ENCODE measurements around the gene MAEA. TPM values are rescaled to one million over a fixed set of nuclear protein-coding genes. Genes with fewer than 3 reads are reported as not detected.

The MAEA gene
- total RNA-seq, 2 donors from 2014 or later, result 41.9 to 59.3 TPM

DNA sequence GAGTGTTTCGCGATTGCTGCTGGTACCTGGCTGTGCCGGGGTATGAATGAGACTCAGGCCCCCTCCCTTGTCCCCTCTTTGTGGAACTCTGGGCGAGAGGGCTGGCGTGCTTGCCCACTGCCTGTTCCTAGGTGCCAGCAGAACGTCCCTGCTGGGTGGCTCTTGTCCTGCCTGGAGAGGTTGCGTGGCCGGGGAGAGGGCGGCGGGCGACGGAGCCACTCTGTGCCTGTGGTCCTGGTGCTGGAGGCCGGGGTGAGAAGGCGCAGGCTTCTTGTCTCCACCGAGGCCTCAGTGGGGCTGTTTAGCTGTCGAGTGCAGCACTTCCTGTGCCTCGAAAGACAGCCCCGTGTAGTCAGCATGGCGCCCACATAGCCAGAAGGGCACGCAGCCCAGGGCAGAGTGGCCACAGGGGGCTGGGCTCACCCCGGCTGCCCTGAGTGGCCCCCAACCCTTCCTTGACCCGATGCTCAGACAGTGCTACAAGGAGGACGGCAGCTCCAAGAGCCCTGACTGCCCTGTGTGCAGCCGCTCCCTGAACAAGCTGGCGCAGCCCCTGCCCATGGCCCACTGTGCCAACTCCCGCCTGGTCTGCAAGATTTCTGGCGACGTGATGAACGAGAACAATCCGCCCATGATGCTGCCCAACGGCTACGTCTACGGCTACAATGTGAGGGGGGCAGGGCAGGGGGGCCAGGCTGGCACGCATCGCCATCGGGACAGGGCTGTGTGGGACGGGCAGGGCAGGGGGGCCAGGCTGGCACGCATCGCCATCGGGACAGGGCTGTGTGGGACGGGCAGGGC lies 48.5 kb downstream of the MAEA start:
- ATAC-seq, result no peak
- intact Hi-C loops (cut with DNase I), result no loop called here

DNA sequence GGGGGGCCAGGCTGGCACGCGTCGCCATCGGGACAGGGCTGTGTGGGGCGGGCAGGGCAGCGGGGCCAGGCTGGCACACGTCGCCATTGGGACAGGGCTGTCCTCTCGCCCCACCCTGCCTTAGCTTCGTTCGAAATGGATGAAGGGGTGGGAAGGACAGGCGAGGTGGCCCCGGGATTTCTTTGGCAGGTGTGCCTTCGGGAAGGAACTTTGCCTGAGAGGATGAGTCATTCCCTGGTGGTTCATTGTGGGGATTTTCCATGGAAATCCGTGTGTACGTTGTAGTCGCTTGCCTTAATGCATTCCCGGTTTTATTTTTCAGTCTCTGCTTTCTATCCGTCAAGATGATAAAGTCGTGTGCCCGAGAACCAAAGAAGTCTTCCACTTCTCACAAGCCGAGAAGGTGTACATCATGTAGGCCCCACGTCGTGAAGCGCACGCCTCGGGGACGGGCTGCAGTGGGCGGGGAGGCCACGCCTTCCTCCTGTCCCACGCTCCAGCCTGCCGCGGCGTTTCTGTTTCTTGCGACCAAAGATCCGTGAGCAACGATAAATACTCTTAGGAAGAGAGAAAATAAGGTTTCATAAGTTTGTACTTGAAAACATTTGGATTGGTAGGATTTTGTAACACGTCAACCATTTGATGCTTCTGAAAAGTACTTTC lies 49.2 kb downstream of the MAEA start:
- no peak for DNase-seq
- ATAC-seq, result no peak
- intact Hi-C loops (cut with DNase I), result no loop called here

More for the DNA sequence above, 48.5 kb downstream of the MAEA start:
- DNase-seq, result no peak

DNA sequence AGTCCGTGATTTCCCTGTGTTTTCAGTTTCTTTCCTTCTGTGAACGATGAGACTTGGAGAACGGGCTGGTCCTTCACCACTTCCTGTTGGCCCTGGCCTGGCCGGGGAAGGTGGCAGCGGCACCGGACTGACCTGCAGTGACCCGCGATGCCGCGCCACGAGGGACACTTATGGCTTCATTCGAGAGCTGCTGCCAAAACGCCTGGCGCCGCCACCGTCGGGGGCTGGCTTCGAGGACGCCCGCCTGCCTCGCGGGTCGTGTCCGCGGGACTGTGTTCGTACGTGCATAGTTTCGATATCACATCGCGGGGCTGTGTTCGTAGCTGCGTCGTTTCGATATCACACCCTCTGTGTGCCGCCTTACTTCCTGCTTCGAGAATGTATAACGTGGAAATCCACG lies 49.8 kb downstream of the MAEA start:
- intact Hi-C loops (cut with DNase I), result no loop called here
- no peak for DNase-seq
- ATAC-seq, result no peak

DNA sequence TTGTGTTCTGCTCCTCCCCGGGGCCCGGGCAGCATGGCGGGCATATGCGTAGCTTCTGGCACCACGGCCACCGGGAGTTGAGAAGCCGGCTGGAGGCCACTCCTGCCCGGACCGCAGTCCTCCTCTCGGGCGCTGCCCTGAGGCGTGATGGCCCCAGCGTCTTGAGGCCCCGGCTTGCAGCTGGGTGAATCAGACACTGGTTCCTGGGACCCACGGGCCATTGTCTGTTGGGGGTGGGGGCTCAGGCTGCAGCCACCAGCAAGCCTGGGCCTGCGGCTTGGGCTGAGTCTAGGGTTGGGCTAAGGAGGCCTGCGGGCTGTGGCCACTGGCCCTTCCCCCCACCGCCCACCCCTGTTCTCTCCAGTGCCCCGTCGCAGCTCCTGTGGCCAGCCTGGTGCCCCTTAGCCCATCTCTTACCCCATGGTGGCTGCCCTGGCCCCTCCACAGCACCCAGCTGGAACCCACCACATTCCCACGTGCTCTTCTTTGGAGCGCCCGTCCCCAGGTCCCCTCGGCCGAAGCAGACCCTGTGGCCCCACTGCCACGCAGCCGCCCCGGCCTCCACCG lies 50.6 kb downstream of the MAEA start:
- no peak for ATAC-seq

DNA sequence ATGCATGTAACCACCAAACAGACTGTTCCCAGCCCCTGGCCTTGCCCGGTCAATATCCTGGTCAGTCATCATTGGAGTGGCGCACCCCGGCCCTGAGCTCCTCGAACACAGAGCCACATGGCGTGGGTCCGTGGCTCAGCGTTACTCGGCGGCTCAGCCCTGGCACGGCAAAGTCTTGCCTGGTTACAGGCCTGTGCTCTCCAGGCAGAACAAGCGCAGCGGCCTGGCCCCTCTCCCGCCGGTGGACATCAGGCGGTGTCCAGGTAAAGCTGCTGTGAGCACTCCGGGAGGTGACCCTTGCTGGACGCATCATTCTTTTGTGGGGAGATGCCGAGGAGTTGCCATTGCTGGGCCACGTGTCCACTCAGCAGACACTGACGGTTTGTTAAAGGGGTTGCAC lies 51.2 kb downstream of the MAEA start:
- DNase-seq (no peak), ATAC-seq (no peak)
- intact Hi-C loops (cut with DNase I), result loop anchor here (5.0 to 10.0 kb wide), 3 partner anchors 46 to 176 kb away; no protein-coding TSS in a partner anchor

More for the DNA sequence above, 50.6 kb downstream of the MAEA start:
- no peak for DNase-seq
- intact Hi-C loops (cut with DNase I), result loop anchor here (5.0 to 10.0 kb wide), 3 partner anchors 45 to 175 kb away; no protein-coding TSS in a partner anchor

DNA sequence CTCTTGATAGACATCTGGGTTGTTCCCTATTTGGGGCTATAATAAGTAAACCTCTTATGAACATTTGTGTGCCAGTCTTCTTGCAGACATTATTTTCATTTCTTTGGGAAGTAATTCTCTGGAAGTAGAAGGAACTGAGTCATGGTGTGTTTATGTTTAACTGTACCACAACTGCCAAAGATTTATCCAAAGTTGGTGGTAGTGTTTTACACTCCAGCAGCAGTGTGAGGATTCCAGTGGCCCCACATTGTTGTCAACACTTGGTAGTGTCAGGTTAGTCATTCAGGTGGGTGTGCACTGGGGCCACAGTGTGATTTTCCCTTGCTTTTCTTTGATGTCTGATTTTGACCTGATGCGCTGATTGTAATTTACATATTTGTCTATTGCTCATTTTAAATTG lies 52.3 kb downstream of the MAEA start:
- no peak for ATAC-seq
- intact Hi-C loops (cut with DNase I), result loop anchor here (5.0 to 10.0 kb wide), 3 partner anchors 47 to 177 kb away; no protein-coding TSS in a partner anchor

DNA sequence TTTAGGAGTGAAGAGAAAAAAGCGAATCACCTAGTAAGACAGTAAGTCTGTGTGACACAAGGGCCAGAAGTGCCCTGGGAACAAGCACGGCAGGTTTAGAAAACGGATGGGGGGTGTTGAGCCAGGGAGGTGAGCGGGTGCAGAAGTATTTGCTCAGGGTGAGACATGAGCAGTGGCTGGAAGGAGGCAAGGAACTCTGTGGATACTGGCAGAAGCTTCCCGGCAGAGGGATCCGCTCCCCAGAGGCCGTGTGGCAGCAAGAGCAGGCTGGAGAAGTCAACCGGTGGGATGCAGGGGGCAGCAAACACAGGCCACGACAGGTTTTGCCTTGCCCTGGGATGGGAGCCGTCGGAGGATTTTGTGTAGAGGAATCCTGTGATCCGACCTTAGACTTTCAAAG lies 55.0 kb downstream of the MAEA start:
- intact Hi-C loops (cut with DNase I), result loop anchor here (5.0 to 10.0 kb wide), 3 partner anchors 50 to 180 kb away; no protein-coding TSS in a partner anchor
- DNase-seq, result no peak

More for the DNA sequence above, 52.3 kb downstream of the MAEA start:
- DNase-seq, result no peak

DNA sequence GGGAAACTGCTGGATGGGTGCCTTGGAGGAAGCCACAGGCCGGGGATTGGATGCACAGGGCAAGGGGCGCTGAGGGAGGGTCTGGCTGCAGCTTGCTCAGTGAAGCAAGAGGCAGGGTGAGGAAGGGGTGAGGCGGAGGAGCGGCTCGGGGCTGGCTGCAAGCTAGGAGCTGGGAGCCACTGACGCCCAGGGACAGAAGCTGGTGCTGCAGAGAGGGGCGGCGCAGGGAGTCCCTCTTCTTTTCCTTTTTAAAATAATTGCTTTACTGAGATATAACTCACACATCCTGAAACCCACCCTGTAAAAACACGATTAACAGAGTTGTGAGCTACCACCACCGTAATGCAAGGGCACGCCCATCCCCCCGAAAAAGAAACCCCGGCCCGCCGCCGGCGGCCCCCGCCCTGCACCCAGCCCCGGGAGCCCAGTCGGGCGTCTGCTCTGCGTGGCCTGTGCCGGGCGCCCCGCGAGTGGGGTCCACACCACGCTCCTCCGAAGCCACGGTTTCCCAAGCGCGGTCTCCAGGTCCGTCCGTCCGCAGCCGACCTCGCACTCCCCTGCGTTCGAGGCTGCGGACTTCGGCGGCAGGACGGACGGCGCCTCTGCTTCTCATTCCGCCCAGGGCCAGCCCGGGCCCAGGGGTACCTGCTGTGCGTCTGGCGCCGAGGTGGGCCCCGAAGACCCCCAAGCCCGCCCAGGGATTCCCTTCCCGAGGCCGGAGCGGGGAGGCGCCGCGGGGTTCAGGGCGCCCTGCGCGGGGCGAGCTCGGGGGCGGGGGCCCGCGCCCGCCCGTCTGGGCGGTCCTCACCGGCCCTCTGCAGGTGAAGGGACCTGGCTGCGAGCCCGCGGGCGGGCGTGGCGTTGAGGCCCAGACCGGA lies 56.5 kb downstream of the MAEA start:
- intact Hi-C loops (cut with DNase I), result loop anchor here in 1 of 2 donors (1.0 to 10.0 kb wide), 3 partner anchors 51 to 181 kb away; partner anchors contain the start of gene CTBP1
- DNase-seq (peak; percentile 60), ATAC-seq (peak; percentile 25 to 44)

More for the DNA sequence above, 55.0 kb downstream of the MAEA start:
- ATAC-seq, result no peak

DNA sequence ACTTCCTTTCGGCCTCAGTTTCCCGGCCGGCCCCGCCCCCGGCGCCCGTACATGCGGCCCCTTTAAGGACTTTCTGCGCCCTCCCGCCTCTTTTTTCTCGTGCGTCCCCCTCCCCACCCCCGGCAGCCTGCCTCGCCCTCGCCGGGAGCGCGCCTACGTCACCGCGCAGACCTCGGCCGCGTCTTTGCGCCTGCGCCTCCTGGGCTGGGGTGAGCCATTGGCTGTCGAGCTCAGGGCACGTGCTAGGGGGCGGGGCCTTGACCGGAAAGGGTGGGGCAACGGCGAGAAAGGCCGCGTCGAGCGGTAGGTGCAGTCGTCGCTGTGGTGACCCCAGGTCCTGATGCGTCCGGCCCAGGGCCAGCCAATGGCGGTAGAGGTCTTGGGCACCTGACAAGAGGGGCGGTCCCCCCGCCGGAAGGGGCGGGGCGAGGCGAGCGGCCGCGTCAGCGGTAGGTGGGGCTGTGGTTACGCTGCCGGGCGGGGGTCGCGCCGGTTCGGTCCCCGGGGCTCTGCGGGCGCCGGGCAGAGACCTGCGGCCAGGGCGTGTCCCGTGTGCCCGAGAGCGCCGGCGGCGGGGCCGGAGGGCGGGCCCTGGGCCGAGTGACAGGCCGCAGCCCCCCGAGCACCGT lies 57.2 kb downstream of the MAEA start, which contains the start of gene UVSSA:
Gene UVSSA (plus strand): TSS at position 428 of the 629 bp plus-strand sequence. CDS start 884 bp downstream, outside the sequence.
- intact Hi-C loops (cut with DNase I), result loop anchor here in 1 of 2 donors (1.0 to 10.0 kb wide), 3 partner anchors 52 to 182 kb away; partner anchors contain the start of gene CTBP1
- peak; percentile 94 to 96 for ATAC-seq

DNA sequence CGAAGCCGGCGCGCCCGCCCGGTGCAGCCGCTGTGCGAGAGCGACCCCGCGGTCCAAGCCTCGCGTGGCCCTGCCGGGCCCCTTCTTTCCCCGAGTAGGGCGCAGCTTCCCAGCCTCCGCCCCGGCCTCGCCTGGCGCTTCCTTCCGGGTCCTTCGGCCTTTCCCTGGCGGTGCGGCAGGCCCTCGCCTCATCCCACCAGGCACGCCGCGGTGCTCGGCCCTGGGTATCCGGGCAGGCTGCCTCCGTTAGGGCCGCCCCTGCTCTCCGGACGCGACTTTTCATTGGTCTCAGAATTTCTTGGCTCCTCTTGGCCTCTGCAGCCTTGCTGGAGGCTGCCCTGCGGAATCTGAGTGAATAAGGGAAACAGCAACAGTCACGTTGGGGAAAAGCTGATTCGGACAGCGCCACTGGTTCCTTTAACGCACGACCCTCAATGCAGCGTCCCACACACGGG lies 57.7 kb downstream of the MAEA start:
- peak; percentile 56 to 60 for ATAC-seq
- intact Hi-C loops (cut with DNase I), result loop anchor here in 1 of 2 donors (10.0 kb wide), 2 partner anchors 53 to 183 kb away; no protein-coding TSS in a partner anchor
- DNase-seq, result peak; percentile 87

More for the DNA sequence above, 57.2 kb downstream of the MAEA start, which contains the start of gene UVSSA:
- peak; percentile 100 for DNase-seq

DNA sequence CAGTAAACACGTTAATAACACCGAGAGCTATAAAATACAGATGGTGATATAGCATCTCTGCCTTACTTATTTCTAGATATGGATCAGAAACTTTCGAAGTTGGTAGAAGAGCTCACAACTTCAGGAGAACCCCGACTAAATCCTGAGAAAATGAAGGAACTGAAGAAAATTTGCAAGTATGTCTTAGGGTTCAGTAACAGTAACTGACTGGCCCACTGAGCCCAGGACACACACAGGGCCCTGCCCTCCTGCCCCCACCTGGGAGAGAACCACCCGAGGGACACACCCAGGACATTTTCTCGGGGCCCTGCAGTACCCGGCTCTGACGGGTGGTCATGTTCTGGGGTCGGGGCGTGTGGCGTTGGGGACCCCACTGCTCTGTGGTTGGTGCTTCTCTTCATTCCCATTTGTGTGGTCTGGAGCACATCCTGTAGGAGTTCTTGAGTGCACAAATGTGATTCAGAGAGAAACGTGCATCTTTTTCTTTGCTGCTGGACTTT lies 58.4 kb downstream of the MAEA start:
- intact Hi-C loops (cut with DNase I), result loop anchor here in 1 of 2 donors (1.0 to 10.0 kb wide), 3 partner anchors 53 to 210 kb away; no protein-coding TSS in a partner anchor
- DNase-seq (no peak), ATAC-seq (no peak)

DNA sequence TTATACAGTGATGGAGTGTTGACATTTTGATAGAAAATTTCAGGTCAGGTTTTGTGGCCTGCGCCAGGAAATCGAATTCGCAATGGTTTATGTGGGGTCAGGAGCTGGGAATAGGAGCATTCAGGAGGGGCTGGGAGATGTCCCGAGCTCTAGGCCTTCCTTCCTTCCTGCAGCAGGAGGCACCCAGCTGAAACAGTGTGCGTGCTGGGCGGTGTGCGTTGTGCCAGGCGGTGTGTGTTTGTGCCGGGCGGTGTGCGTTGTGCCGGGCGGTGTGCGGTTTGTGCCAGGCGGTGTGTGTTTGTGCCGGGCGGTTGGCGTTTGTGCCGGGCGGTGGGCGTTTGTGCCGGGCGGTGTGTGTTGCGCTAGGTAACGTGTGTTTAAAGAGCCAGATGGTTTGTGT lies 59.1 kb downstream of the MAEA start:
- DNase-seq, result no peak
- intact Hi-C loops (cut with DNase I), result loop anchor here in 1 of 2 donors (1.0 to 10.0 kb wide), 3 partner anchors 54 to 210 kb away; no protein-coding TSS in a partner anchor
- ATAC-seq, result no peak

DNA sequence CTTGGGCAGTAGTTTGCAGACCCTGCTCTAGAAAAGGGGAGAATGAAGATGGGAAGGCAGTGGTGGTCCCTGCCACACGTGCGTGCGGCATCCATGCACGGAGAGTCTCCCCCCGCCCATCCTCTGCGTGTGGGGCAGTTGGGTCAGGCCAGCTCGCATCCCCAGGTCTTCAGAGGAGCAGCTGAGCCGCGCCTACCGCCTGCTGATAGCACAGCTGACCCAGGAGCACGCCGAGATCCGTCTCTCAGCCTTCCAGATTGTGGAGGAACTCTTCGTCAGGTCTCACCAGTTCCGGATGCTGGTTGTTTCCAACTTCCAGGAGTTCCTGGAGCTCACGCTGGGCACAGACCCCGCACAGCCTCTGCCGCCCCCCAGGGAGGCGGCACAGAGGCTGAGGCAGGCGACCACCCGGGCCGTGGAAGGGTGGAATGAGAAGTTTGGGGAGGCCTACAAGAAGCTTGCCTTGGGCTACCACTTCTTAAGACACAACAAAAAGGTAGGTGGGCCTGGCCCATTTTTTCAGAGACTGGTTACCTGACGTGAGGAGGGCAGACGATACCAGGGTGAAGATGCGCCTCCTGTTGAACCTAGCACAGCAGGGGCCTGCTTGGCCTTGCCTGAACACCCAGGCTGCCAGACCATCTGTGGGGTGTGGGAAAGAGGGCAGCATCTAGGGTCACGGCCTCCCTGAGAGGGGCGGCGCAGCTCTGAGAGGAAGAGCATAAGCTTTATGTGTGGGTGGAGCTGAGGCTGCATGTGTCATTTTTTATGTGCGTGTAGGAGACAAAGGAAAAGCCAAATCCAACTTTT lies 59.9 kb downstream of the MAEA start:
- intact Hi-C loops (cut with DNase I), result loop anchor here (5.0 to 10.0 kb wide), 5 partner anchors 55 to 375 kb away; partner anchors contain the start of genes TACC3 (in 1 of the 2) and TMEM129 (in 1 of the 2)
- no peak for ATAC-seq
- DNase-seq, result no peak

DNA sequence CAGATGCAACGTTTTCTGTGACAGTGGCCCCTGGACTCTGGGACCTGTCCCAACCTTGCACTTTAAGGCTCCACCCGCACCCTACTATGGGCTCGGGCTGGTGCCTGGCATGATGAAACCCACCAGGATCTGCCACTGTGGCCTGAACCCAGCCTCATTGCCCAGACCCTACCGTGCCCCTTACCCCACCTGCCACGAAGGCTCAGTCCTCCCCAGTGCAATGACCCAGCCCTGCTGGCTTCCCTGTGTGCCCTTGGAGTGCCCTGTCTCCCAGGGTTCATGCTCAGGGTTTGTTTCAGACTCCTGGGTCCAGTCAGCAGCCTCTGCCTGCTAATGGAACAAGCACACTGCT lies 60.5 kb downstream of the MAEA start:
- intact Hi-C loops (cut with DNase I), result loop anchor here (5.0 to 10.0 kb wide), 3 partner anchors 165 to 375 kb away; partner anchors contain the start of genes TACC3 (in 1 of the 2) and TMEM129 (in 1 of the 2)
- DNase-seq (no peak), ATAC-seq (no peak)

DNA sequence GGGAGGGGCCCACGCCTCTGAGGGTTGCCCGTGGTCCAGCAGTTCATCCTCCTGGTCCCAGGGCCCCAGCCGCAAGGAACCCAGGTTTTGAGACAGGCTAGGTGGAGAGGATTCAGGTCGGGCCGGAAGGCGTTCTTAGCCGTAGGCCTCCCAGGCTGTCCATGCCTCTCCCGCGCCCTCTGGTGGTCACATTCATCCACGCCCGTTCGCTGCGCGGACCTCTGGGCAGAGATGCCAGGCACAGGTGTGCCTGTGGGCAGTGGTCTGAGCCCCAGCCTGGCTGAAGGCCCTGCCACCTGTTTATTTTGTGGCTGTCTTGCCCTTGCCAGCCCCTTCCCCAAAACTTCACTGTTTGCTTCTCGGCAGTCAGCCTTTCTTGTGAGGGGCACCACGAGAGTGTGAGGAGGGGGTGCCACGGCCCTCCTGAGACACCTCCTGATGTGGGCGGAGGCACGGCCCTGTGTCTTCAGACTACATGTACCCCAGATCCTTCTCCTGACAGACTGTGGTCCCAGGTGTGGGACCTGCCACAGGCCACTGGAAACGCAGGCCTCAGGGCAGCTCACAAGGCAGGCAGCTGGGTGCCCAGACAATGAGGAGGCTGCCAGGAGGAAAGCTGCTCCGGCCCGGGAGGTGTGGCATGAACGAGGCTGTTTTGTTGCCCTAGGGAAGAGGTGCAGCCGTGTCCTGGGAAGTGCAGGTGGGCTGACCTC lies 62.3 kb downstream of the MAEA start:
- intact Hi-C loops (cut with DNase I), result loop anchor here (1.0 to 10.0 kb wide), 4 partner anchors 163 to 373 kb away; partner anchors contain the start of genes TACC3 (in 1 of the 2) and TMEM129 (in 1 of the 2)
- peak; percentile 90 for DNase-seq
- ATAC-seq, result peak in 1 of 2 donors; percentile 27

DNA sequence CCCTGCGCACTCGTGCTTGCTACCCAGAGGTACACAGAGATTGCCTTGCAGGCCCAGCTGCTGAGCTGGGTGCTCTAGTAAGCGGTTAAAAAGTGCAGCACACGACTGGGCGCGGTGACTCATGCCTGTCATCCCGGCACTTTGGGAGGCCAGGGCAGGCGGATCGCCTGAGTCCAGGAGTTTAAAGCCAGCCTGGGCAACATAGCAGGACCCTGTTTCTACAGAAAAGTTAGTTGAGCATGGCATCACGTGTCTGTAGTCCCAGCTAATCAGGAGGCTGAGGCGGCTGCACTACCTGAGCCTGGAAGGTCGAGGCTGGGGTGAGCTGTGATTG lies 62.8 kb downstream of the MAEA start:
- DNase-seq (no peak), ATAC-seq (no peak)
- intact Hi-C loops (cut with DNase I), result loop anchor here (1.0 to 10.0 kb wide), 4 partner anchors 162 to 372 kb away; partner anchors contain the start of genes TACC3 (in 1 of the 2) and TMEM129 (in 1 of the 2)

Measured in left cardiac atrium (tissue), 4 donors.